CD1c-positive myeloid dendritic cell (primary cell): ENCODE results near the gene SEMA5B.

Source experiments
- DNase-seq: peaks from one replicate; pipeline ENCODE4 v3.0.0-alpha.2; 2016; ENCODE audit errors: extremely low spot score

SEMA5B gene

GRCh38 chr3:122928396-122929187, 99.0 kb downstream of the SEMA5B start:
- DNase-seq: no peak

- no peak for DNase-seq
Observed at GRCh38 chr3:122927726-122928125, 99.8 kb downstream of the SEMA5B start.

GRCh38 chr3:122926811-122927210, 100.8 kb downstream of the SEMA5B start:
- DNase-seq: no peak

- no peak for DNase-seq
Observed at GRCh38 chr3:122926322-122926721, 101.2 kb downstream of the SEMA5B start.

GRCh38 chr3:122925756-122926155, 101.8 kb downstream of the SEMA5B start:
- DNase-seq: no peak

GRCh38 chr3:122924056-122924455, 103.5 kb downstream of the SEMA5B start:
- no peak for DNase-seq

GRCh38 chr3:122923611-122924010, 104.0 kb downstream of the SEMA5B start:
- no peak for DNase-seq

- DNase-seq: peak; percentile 18
Observed at GRCh38 chr3:122921791-122922651, 105.5 kb downstream of the SEMA5B start.

GRCh38 chr3:122920986-122921385, 106.6 kb downstream of the SEMA5B start:
- no peak for DNase-seq

- no peak for DNase-seq
Observed at GRCh38 chr3:122919291-122919610, 108.3 kb downstream of the SEMA5B start.

GRCh38 chr3:122918576-122919290, 108.8 kb downstream of the SEMA5B start:
- DNase-seq: no peak

- DNase-seq: no peak
Observed at GRCh38 chr3:122917412-122917811, 110.2 kb downstream of the SEMA5B start.

GRCh38 chr3:122916580-122916979, 111.0 kb downstream of the SEMA5B start:
- no peak for DNase-seq

GRCh38 chr3:122916084-122916483, 111.5 kb downstream of the SEMA5B start:
- DNase-seq: no peak

- no peak for DNase-seq
Observed at GRCh38 chr3:122915300-122916055, 112.1 kb downstream of the SEMA5B start.

- DNase-seq: no peak
Observed at GRCh38 chr3:122913539-122914100, 113.9 kb downstream of the SEMA5B start.

- DNase-seq: no peak
Observed at GRCh38 chr3:122912772-122913538, 114.6 kb downstream of the SEMA5B start.

GRCh38 chr3:122911901-122912300, 115.7 kb downstream of the SEMA5B start:
- DNase-seq: no peak

GRCh38 chr3:122908251-122908650, 119.3 kb downstream of the SEMA5B start:
- no peak for DNase-seq

- no peak for DNase-seq
Observed at GRCh38 chr3:122907471-122907870, 120.1 kb downstream of the SEMA5B start.

GRCh38 chr3:122903171-122903570, 124.4 kb downstream of the SEMA5B start:
- no peak for DNase-seq
